GM18511 (cell line): ENCODE results near the gene WASF2.
"Not testable (repeated sequence)": the region's sequence is repeated elsewhere in the genome, so short reads cannot be mapped to it uniquely, and the experiment has no call there.

Experiments
- ATAC-seq: cut with Tn5 transposase; IDR thresholded peaks from one replicate; pipeline ENCODE4 v1.9.1; 2021; ENCODE audit warnings: mild to moderate bottlenecking, moderate library complexity; ENCODE audit not compliant: unreplicated experiment

WASF2 gene, protein sequence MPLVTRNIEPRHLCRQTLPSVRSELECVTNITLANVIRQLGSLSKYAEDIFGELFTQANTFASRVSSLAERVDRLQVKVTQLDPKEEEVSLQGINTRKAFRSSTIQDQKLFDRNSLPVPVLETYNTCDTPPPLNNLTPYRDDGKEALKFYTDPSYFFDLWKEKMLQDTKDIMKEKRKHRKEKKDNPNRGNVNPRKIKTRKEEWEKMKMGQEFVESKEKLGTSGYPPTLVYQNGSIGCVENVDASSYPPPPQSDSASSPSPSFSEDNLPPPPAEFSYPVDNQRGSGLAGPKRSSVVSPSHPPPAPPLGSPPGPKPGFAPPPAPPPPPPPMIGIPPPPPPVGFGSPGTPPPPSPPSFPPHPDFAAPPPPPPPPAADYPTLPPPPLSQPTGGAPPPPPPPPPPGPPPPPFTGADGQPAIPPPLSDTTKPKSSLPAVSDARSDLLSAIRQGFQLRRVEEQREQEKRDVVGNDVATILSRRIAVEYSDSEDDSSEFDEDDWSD

DNA sequence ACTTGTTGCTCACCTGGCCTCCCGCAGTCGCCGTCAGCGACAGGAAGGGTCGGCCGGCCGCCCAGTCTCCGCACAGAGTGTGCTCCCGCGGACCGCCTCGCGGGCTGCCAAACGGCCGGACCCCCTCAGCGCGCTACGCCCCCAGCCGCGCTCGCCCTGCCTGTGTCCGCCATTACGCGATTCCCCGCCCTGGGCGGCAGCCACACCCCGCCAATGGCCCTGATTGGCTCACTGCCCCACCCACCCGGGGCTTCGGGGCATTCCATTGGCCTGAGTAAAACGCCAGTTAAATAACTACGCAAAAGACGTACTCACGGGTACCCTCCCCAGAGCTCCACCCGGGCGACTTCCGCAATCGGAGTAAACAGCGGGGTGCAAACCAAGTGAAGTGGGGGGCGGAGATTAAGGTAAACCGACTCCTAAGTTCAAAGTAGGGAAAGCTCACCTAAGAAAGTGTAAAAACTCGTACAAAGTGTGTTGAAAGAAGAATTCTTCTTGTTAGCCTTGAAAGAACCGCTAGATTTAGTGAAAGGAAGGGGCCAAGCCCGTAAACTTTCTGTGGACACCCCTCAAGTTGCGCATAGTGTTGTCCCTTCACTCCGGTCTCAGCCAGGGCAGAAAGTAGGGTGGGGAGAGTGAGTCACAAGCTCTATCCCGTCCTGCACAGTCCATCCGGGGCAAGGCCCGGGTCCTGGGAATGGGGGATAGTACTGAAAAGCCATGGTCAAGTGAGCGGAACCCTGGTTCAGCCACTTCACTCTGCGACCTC lies at the start of gene WASF2:
TSS of gene WASF2 (minus strand) at position 195 of the 769 bp plus-strand sequence. CDS start 61,277 bp downstream, outside the sequence.
- ATAC-seq = peak; percentile 87

GRCh38 chr1:27538793-27539192 lies 48.8 kb upstream of the WASF2 start:
- no peak for ATAC-seq

DNA sequence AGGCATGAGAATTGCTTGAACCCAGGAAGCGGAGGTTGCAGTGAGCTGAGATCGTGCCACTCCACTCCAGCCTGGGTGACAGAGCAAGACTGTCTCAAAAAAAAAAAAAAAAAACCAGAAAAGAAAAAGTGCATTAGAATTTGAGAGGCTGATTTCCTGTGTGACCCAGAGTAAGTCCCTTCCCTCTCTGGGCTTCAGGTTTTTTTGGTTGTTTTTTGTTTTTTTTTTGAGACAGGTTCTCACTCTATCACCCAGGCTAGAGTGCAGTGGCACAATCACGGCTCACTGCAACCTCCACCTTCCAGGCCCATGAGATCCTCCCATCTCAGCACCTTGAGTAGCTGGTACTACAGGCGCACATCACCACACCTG lies 48.3 kb upstream of the WASF2 start:
- ATAC-seq = not testable (repeated sequence)

DNA sequence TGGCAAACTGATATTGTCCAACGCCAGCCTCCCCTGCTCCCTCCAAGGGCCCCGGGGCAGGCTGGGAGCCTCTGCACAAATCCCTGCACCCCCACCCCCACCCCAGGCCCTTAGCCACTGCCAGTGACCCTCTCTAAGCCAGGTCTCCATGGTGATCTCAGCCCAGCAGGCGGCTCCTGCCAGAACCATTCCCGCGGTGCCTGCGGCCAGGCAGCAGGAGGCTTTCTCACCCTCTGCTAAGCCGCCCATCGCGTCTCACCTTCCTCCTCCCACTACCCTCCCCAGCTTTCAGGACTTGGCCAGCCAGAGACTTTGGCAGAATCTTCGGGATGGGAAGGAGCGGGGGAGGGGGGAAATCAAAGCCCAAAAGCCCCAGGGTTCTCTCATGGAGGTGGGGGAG lies 46.8 kb upstream of the WASF2 start:
- ATAC-seq = no peak

DNA sequence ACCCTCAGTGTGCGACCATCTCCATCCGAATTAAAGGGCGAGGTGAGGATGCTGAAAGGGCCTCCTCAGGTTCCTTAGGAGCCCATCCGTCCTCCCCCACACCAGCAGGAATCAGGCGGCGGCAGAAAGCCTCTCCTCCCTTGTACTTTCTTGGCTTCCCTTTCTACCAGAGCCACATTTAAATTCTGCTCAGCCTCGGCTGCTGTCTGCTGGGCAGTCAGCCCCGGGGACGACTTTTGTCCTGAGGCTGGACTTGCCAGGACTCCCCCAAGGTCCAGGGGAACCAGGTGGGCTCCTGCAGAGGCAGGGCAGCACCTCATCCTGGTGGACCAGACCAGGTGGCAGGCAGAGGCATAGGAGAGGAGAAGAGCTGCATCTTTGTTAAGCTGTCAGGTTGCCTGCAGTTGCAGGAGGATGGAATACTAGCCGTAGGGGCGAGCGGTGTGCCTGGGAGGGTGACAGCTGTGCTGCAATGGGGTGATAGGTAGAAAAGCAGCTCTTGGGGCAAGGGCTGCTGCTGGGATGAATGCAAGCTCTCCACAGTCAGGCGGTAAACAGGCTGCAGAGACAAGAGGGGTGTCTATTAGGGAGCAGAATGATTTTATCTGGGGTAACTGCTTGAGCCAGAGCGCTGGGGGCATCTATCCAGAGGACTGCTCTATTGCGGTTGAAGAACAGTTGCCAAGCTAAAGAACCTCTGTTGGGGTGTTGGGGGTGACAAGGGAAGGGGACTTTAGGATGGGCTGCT lies 46.2 kb upstream of the WASF2 start:
- ATAC-seq = no peak

- no peak for ATAC-seq
Observed at GRCh38 chr1:27535386-27535785, 45.4 kb upstream of the WASF2 start.

GRCh38 chr1:27531959-27532685 lies 42.2 kb upstream of the WASF2 start:
- no peak for ATAC-seq

DNA sequence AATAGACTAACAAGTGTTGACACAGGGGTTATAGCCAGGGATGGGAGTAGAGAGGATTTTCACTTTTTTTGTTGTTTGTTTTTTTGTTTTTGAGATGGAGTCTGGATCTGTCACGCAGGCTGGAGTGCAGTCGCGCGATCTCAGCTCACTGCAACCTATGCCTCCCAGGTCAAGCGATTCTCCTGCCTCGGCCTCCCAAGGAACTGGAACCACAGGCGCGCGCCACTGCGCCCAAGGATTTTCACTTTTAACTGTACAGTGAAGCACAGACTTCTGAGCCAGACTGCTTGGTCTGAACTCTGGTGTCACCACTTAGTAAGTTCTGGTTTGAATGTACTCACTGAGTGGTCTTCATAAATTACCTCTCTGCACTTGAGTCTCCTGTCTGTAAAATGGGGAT lies 40.2 kb upstream of the WASF2 start:
- ATAC-seq = no peak

- no peak for ATAC-seq
Observed at GRCh38 chr1:27529704-27530018, 39.7 kb upstream of the WASF2 start.

DNA sequence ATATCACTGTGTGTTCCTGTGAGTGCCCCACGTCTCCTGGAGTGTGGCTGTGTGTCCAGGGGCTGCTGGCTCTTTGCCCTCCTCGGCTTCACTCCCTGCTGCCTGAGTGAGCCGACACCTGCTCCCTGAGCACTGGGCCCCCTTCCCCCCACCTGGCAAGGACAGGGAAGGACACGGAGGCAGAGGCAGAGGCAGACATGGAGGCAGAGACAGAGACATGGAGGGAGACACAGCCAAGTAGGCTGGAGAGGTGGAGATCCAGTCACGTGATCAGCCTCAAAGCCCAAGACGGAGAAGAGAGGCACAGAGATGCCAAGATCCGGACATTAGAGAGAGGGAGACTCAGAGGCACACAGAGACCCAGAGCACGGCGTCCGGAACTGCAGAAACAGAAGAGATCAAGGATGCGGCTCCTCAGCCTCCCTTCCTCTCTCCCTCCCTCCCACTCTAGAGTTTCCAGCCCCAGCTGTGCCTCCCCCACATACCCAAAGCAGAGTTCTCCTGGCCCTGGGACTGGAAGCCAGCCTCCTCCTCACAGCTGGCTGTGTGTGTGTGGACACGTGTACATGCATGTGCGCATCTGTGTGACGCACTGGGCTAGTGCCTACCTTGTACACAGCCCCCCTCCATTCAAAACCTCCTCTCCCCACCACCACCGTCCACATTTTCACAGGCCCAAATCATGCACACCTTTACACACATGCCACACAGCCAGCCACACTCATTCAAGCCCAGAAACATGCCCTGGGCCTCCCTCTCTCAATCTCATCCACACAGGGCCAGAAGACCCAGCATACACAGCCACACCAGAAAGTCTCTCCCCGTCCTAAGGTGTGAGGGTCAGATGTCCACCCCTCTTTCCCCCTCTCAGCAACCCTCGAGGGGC lies 39.1 kb upstream of the WASF2 start:
- ATAC-seq = no peak

DNA sequence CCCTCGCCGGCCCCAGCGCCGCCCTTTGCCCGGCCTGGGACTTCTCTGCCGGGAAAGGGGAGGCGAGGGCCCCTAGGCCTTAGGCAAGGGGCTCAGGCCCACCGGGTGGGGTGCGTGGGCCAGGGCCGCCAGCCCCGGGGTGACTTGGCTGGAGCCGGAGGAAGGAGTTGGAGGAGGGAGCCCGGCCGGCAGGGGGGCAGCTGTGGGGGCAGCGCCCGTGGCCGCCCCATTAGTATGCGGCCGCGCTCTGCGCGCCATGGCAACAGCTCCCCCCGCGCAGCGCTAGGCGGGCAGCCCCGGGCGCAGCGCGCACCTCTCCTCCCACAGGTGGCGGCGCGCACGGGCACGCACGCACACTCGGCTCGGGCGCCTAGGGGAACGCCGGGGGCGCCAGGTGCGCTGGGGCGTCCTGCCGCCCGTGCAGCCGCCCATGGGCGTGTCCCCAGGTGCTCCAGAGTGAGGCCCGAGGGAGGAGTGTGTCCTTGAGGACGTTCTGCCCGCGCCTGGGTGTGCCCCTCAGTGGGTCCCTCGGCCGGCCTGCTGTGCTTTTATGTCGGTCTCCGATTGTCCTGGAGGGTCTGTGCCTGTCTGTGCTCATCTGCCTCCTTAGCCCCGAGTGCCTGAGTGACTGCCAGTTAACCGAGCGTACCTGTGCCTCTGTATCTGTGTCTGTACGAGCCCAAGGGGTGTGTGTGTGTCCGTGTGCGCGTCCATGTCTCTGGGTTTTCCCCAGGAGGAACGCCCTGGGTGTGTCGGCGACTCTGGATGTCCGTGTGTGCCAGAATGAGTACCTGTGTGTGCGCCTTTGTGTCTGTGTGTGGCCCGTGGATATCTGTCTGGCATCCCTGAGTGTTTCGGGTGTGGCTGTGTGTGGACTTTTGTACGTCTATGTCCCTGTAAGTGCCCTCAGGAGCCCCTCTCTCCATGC lies 38.2 kb upstream of the WASF2 start:
- no peak for ATAC-seq

GRCh38 chr1:27527223-27527889 lies 37.4 kb upstream of the WASF2 start:
- no peak for ATAC-seq

DNA sequence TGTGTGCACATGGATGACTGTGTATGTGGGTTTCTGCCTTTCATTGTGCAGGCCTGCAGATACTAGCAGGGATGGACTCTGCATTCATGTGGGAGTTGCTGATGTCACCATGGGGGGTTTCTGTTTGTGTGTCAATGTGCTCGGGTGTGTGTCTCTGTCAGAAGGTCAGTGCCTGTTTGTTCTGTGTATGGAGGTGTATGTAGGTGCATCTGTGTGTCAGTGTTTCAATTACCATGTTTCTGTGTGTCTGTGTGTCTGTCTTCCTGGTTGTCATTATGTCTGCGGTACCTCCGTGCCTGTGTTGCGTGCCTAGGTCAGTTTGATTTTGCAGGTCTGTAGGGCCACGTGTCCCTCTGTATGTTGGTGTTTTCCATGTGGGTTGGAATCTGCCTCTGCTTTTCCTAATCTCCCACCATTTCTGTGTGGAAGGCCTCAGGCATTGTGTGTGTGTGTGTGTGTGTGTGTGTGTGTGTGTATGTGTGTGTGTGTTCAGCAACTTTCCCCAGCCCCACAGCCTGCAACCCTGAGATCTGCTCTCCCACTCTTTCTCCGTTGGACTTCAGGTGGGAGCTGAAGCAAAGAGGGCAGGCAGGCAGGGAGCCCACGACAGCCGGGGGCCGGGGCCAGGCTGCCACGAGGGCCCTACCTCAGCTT lies 36.7 kb upstream of the WASF2 start:
- ATAC-seq = no peak

DNA sequence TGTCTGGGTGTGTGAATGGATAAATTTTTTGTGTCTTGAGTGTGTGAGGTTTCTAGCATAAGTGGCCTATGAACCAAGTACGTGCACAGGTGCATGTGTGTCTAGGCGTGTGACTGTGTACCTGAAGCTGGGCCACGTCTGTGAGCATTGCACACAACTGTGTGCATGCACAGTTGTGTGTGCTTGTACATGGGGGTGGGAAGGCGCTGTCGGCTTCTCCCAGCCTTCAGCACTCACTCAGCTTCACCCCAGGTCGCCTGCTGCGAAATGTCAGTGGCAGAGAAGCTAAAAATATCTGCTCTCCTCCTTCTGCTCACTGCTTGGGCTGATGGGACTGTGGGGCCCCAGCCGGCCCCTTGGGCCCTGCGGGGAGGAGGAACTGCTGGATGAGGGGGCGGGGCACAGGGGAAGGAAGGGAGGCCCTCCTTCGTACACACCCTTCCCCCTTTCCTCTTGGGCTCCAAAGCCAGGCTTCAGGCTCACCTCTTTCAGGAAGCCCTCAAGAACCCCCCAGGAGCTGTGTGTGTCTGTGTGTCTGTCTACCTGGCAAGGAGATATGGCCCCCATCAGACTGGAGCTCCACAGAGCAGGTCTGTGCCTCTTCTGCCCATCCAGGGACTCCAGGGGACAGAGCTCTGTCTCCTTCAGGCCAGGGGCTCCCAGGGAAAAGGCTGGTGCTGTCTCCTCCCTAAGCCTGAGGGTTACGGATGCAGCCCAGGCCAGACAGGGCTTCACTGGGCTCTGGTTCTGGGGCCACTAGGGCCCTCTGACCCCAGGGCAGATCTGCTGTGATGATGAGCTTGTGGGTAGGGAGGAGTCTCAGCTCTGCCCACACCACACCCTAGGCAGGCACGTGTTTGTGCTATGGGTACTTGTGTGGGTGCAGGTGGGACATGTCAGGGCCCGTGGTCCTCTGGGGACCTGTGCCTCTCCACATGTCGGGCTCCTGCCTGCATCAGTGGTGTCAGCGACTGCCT lies 35.6 kb upstream of the WASF2 start:
- ATAC-seq = peak; percentile 64

- no peak for ATAC-seq
Observed at GRCh38 chr1:27523337-27524020, 33.5 kb upstream of the WASF2 start.
